CD4-positive, alpha-beta T cell treated with Interleukin-15 for 1 hour (primary cell): ENCODE data around the gene TSPAN11.

ENCODE experiments used
- DNase-seq: peaks from one replicate; pipeline ENCODE4 v3.0.0-alpha.2; 2020

Gene TSPAN11

DNA sequence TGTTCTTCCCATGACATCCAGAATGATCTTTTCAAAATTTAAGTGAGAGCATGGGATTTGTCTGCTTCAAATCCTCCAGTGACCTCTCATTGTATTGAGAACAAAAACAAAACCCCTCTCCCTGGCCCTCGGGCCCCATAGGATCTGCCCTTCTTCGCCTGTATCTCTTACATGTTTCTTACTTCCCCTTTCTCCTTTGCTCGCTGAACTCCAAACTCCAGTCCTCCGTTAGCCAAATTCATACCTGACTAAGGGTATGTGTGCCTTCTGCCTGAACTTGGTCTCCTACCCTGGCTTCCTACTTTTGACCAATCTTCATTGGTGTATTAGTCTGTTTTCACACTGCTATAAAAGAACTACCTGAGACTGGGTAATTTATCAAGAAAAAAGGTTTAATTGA is 13.2 kb upstream of the TSPAN11 start:
- DNase-seq, result no peak

DNA sequence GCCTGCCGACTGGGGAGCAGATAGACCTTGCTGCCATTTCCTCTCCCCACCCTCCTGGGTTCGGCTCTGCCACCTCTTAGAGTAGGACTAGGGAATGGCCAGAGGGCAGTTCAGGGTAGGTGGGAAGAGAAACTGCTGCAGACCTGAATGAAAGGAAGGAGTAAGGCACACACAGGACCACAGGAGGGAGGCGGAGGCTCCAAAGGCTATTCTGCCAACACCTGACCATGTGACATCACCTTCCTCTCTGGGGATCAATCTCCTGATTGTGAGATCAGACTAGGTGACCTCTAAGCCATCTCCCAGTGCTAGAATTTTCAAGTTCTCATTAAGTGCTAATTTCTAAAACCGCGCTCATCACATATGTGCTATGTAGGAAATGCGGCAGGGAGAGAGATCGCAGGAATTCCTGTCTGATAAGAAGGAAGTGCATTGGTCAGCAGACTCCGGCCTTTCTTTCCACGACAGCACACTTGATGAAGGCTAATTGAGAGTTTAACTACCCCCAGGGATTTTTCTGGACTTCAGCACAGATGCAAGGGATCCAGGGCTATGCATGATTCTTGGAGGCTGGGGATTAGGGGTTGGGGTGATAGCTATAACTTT is 11.5 kb upstream of the TSPAN11 start:
- DNase-seq, result no peak

DNA sequence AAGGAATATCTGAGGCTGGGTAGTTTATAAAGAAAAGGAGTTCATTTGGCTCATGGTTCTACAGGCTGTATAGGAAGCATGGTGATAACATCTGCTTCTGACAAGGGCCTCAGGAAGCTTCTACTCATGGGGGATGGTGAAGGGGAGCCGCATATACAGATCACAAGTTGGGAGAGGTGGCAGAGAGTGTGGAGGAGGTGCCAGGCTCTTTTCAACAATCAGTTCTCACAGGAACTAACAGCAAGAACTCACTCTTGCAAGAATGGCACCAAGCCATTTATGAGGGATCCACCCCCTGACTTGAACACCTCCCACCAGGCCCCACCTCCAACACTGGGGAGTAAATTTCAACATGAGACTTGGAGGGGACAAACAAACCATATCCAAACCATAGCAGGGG is 3.5 kb upstream of the TSPAN11 start:
- DNase-seq, result no peak

GRCh38 chr12:30925607-30926242 is 823 bp upstream of the TSPAN11 start:
- DNase-seq, result no peak

GRCh38 chr12:30927222-30927611 is 669 bp downstream of the TSPAN11 start:
- DNase-seq, result no peak

DNA sequence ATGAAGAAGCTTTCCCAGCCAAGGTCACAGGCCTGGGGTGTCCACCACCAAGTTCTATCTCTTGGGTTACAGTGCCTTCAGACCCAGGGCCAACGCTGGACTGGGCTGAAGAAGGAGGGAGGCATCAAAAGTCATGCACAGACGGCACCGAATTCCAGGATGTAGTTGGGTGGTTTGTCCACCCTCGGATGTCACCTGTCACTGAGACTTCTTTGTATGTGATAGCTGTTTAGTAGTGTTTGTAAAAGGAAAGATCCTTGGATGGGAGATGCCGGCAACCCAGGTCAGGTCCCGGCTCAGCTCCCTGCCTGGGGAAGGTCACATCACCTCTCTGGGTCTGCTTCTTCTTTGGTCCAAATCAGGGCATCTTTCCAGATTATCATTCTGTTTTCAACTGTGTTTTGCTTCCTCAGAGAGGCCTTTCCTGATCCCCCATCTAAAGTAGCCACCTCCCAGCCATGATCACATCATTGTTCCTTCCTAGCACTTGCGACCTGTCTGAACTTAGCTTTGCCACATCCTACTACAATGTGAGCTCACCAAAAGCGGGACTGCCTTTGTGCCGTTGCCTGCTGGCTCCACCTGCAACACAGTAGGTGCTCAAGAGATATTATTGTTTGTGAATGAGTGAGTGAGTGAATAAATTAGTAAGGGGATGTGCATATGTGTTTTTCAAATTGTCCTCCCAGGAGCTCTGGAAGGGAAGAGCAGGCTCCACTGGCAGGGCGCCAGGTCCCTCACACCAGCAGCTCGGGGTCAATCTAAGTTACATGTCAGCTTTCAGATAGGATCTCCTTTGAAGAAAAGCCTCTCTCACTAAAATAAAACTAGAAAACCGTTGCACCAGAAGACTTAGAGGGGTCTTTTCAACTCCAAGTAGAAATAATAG is 2.1 kb downstream of the TSPAN11 start:
- DNase-seq, result no peak

DNA sequence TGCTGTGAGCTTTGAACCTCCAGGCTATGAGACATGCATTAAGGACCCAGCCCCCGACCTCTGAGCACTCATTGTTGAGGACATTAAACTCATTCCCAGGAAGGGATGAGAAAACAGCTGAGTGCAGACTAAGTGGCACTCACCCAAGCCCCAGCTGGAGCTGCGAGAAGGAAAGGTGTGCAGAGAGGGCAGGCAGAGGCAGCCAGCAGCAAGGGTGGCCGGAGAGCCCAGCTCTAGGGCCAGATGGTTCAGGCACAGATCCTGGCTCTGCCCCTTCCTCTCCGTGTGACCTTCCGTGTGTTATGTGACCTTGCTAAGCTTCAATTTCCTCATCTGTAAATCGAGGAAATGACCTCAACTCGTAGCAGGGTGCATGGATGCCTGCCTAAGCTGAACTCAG is 3.7 kb downstream of the TSPAN11 start:
- DNase-seq, result no peak

GRCh38 chr12:30930641-30931040 is 4.1 kb downstream of the TSPAN11 start:
- no peak for DNase-seq

DNA sequence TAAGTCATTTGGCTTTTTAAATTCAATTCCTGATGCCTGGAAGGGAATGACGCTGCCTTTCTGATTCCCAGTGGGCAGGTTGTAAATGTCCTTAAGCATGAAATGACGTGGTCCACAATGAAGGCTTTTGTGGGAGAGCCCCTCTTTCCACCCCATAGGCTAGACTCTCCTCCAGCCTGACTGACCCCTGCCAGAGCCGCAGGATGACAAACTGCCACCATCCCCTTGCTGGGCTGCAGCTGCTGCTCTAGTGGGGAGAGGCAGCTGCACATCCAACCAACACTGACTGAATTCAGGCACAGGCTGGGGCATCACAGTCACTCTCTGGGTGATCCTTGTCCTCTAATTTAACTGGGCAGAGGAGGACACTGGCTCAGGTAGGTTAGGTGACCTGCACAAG is 6.3 kb downstream of the TSPAN11 start:
- DNase-seq, result no peak

DNA sequence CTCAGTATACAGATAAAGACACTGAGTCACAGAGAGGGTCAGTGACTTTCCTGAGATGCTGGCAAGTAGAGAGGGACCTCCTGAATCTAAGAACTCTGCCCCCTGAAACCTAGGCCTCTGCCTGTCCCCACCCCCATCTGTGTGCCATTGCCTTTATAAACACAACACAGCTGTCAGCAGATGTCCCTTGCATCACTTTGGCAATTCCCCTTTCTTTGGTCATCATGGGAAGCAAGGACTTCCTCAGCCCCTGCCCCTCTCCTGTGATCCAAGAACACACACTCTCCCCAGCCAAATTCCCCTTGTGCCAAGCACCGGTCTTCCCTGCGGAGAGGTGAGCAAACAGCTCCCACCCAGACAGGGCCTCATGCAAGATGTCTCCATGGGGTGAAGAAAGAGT is 8.3 kb downstream of the TSPAN11 start:
- no peak for DNase-seq

DNA sequence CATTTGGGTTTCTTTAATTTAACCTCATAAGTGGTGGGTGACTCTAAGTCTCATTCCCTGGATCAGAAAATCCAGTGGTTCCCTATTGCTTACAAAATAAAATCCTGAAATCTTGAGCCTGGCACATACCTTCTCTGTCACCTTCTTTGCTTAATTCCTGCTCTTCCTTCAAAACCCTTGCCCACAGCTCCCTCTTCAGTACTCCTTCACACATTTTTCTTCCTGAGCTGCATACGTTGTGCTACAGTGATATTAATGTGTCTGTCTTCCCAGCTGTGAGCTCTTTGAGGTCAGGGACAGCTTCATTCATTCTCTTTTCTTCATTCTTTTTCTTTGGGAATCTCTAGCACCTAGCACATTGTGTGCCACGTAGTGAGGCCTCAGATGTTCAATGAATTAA is 9.5 kb downstream of the TSPAN11 start:
- DNase-seq, result no peak

DNA sequence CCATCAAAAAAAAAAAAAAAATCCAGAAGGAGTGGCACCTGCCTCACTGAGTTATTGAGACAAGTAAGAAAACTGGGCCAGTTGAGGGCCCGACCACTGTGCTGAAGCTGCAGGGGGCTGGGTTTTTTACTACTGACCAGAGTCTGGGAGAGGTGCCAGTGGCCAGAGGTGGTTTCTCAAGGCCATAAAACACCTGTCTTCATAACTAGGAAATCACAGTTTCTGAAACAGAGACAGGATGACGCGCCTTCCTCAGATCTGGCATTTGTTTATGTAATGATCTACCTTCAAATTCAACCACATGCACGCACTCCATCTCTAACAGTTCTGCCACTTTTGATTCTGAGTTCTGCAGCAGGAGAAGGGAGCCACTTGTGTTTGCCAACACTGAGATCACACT is 12.7 kb downstream of the TSPAN11 start:
- no peak for DNase-seq

- no peak for DNase-seq
Measured at GRCh38 chr12:30942486-30942885, 15.9 kb downstream of the TSPAN11 start.

DNA sequence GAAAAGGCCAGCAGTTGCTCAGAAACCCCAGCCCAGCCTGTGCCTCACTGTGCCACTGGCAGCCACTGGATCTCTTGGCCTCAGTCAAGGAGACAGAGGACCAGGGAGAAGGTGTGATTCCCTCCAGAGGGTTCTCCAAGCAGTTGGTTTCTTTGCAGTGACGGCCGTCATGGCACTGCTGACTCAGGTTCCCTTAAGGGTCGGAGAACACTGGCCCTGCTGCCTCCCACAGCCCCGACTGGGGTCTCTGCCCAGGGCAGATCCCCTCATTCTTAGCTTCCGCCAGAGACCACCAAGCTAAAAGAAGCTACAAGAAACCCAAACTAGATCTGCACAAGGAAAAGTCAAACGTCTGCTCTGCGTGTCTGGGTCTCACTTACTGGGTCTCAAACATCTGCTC is 16.4 kb downstream of the TSPAN11 start:
- DNase-seq, result no peak

- no peak for DNase-seq
Measured at GRCh38 chr12:30945443-30946164, 19.1 kb downstream of the TSPAN11 start.

GRCh38 chr12:30952015-30952414 is 25.5 kb downstream of the TSPAN11 start:
- DNase-seq, result no peak

GRCh38 chr12:30953257-30953656 is 26.7 kb downstream of the TSPAN11 start:
- no peak for DNase-seq

DNA sequence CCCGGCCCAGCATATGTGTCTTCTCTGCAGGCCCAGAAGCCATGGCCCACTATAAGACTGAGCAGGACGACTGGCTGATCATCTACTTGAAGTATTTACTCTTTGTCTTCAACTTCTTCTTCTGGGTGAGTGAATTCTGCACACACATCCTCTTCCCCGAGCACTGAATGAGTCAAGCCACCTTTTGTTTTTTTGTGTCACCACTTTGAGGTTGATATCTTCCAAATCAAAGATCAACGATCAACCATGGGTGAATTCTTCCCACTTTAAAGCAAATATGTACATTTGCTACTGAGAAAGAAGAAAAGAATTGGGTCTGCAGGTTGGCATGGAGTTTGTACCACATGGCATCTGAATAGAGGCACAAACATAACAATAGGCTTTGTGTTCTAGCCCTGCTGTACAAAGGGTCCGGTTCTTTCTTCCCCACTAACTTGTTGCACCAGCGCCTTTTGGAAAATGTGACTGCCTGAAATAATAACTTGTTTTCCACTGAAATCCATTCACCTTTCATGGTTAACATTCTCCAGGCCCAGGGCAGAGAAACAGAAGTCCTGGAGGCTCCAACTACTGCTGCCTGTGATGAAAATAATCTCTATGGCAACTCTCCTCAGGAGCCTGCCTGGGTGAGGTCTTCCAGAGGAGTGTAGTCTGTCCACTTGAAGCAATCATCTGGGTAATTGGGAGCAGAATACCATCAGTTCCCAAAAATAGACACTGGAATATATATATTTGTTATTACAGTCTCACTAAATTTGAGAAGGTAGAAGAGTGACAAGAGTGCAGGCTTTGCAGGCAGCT is 27.6 kb downstream of the TSPAN11 start:
- no peak for DNase-seq

GRCh38 chr12:30955214-30955613 is 28.7 kb downstream of the TSPAN11 start:
- DNase-seq, result no peak

DNA sequence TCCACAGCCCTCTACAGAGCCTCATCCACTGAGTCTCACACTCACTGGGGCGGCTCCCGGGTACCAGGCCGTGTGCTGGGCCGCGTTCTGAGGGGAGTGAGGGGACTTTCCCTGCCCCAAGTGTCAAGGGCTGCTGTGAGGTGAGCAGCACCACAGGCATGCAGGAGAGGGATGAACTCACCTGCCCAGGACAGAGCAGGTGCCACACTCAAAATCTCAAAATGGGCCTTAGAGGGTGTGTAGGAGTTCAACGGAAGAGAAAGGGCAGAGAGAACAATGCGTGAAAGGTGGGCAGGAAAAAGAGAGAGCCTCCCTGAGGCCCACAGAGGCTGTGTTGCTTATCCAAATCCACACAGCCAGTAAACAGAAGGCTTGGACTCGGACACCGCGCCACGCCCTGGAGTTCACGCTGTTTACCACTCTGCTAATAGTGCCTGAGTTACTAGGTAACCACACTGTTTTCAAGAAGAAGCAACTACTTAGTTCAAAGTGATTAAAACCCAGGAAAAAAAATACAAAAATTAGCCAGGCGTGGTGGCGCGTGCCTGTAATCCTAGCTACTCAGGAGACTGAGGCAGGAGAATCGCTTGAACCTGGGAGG is 32.7 kb downstream of the TSPAN11 start:
- no peak for DNase-seq

DNA sequence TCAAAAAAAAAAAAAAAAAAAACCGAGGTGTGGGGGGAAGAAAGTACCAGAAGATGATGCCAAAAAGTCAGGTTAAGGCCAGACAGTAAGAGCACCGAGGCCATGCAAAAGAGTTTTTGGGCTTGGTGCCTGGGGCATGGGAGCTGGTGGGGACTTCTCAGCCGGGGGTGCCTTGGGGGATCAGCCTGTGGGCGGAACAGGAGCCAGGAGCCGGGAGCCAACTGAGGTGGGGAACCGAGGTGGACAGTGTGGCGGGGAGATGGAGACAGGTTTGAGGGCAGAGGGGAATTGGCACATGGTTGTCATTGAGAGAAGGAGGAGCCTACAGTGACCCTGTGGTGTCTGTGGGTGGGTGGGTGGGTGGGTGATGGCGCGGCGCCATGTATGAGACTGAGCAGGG is 33.2 kb downstream of the TSPAN11 start:
- no peak for DNase-seq

GRCh38 chr12:30961030-30961429 is 34.5 kb downstream of the TSPAN11 start:
- no peak for DNase-seq
